GM06990 (cell line): Measurements from ENCODE around the gene RBM33.

Experiments used
- DNase-seq: peaks from one replicate; pipeline ENCODE4 v3.0.0-alpha.2; 2011; ENCODE audit not compliant: insufficient read length; ENCODE audit errors: extremely low read depth
- H3K27me3 ChIP-seq: replicated peaks from 2 replicates; pipeline ENCODE4 v1.6.0; 2011; ENCODE audit warnings: low read length; ENCODE audit not compliant: control insufficient read depth, insufficient read depth
- H3K36me3 ChIP-seq: 2 replicates; pipeline ENCODE4 v1.5.1; 2011; ENCODE audit warnings: low read length; ENCODE audit not compliant: control insufficient read depth, insufficient read depth
- H3K4me3 ChIP-seq: replicated peaks from 2 replicates; pipeline ENCODE4 v1.5.1; 2011; ENCODE audit warnings: low read depth, mild to moderate bottlenecking, control low read depth, low read length
- CTCF ChIP-seq: IDR thresholded peaks from 2 replicates; pipeline ENCODE4 v1.5.1; 2011; ENCODE audit warnings: low read length, control low read depth, mild to moderate bottlenecking, inconsistent platforms; ENCODE audit not compliant: insufficient read depth, poor library complexity, severe bottlenecking

The RBM33 gene

GRCh38 chr7:155676052-155676451, 31.6 kb downstream of the RBM33 start:
- no peak for TF ChIP-seq CTCF
- peaks cover 3% of the 10 kb centered on the region for H3K36me3 ChIP-seq
- H3K4me3 ChIP-seq: no peak overlapping the region
- no peaks in the 10 kb centered on the region for H3K27me3 ChIP-seq
- DNase-seq: no peak

- peaks cover 3% of the 10 kb centered on the region for H3K36me3 ChIP-seq
Observed at GRCh38 chr7:155677688-155678087, 33.2 kb downstream of the RBM33 start.

GRCh38 chr7:155680124-155680523, 35.7 kb downstream of the RBM33 start:
- peaks cover 2% of the 10 kb centered on the region for H3K36me3 ChIP-seq
- TF ChIP-seq CTCF: no peak
- no peak overlapping the region for H3K4me3 ChIP-seq
- no peak for DNase-seq
- H3K27me3 ChIP-seq: no peaks in the 10 kb centered on the region

More at GRCh38 chr7:155677688-155678087, 33.2 kb downstream of the RBM33 start:
- no peak for TF ChIP-seq CTCF
- no peaks in the 10 kb centered on the region for H3K27me3 ChIP-seq
- DNase-seq: no peak
- no peak overlapping the region for H3K4me3 ChIP-seq

- Histone ChIP-seq H3K36me3 (peaks cover 2% of the 10 kb centered on the region), H3K4me3 (no peak overlapping the region), H3K27me3 (no peaks in the 10 kb centered on the region)
- no peak for DNase-seq
- no peak for TF ChIP-seq CTCF
Observed at GRCh38 chr7:155680864-155681263, 36.4 kb downstream of the RBM33 start.

GRCh38 chr7:155681663-155682062, 37.2 kb downstream of the RBM33 start:
- peaks cover 2% of the 10 kb centered on the region for H3K36me3 ChIP-seq

More at GRCh38 chr7:155681663-155682062, 37.2 kb downstream of the RBM33 start:
- H3K27me3 ChIP-seq: no peaks in the 10 kb centered on the region
- peak; percentile 20 for DNase-seq
- TF ChIP-seq CTCF: no peak
- no peak overlapping the region for H3K4me3 ChIP-seq
